Right atrium auricular region (tissue), 2 donors: Measurements from ENCODE around the gene RNF175. TPM values are rescaled to one million over a fixed set of nuclear protein-coding genes. Genes with fewer than 3 reads are reported as not detected.

Experiments
- DNase-seq: peaks from one replicate; pipeline ENCODE4 v3.0.0-alpha.2; 2019; ENCODE audit warnings: low spot score
- H3K27ac ChIP-seq, 2 donors: fragments of 200-600 bp; sonication (generic); 1 replicate in 1 of 2; 2 replicates in 1 of 2; pipeline ENCODE4 v1.5.1; 2016 to 2019
- H3K27me3 ChIP-seq, 2 donors: fragments of 200-600 bp; sonication (generic); one replicate each; pipeline versions ENCODE4 v1.5.1 to v1.6.0; 2017 to 2019
- H3K36me3 ChIP-seq: fragments of 200-600 bp; sonication (generic); one replicate; pipeline ENCODE4 v1.5.1; 2016
- H3K4me1 ChIP-seq, 2 donors: fragments of 200-600 bp; sonication (generic); one replicate each; pipeline versions ENCODE4 v1.5.1 to v1.6.0; 2017 to 2019
- H3K4me3 ChIP-seq, 2 donors: fragments of 200-600 bp; sonication (generic); 1 replicate in 1 of 2; 2 replicates in 1 of 2; pipeline ENCODE4 v1.5.1; 2017 to 2019; ENCODE audit warnings: mild to moderate bottlenecking in 1 of 2, moderate library complexity in 1 of 2
- H3K9me3 ChIP-seq, 2 donors: fragments of 200-600 bp; sonication (generic); one replicate each; pipeline ENCODE4 v1.5.1; 2019
- CTCF ChIP-seq, 2 donors: fragments of 200-600 bp; sonication (generic); IDR thresholded peaks; one replicate each; pipeline ENCODE4 v1.5.1; 2019; ENCODE audit warnings: antibody characterized with exemption in 2 of 2
- total RNA-seq, 2 donors: library from RNA; depleted of rRNA; stranded (reverse); fragments of >200 nt; gene quantifications; one replicate each; pipeline ENCODE4 v1.1.0, GENCODE V29; 2016

The RNF175 gene
- total RNA-seq, 2 donors from 2014 or later = 5.3 to 10.2 TPM

- Histone ChIP-seq H3K9me3 (no peaks in the 10 kb centered on the region), H3K4me1 (peaks cover 0 to 4% of the 10 kb centered on the region in 2 donors), H3K36me3 (no peaks in the 10 kb centered on the region), H3K4me3 (no peak overlapping the region), H3K27me3 (no peaks in the 10 kb centered on the region), H3K27ac (peak overlapping the region; percentile 13 to 48)
- TF ChIP-seq CTCF (IDR thresholded peaks at IDR 0.05) = no peak
- DNase-seq = no peak
These were observed 98.5 kb downstream of the RNF175 start for GRCh38 chr4:153661215-153661822.

Other genes with a start within 250 kb of the RNF175 start
- 10 to 100 TPM in 1 of 2 donors, 1 to 10 TPM in 1; 6.4 to 18.8 TPM for gene TLR2, start 75.7 kb downstream of the RNF175 start, total RNA-seq
- 1 to 10 TPM; 1.4 to 1.5 TPM for gene SFRP2, start 29.1 kb upstream of the RNF175 start, total RNA-seq